ENCODE measurements around the gene ARHGAP24.

DNA sequence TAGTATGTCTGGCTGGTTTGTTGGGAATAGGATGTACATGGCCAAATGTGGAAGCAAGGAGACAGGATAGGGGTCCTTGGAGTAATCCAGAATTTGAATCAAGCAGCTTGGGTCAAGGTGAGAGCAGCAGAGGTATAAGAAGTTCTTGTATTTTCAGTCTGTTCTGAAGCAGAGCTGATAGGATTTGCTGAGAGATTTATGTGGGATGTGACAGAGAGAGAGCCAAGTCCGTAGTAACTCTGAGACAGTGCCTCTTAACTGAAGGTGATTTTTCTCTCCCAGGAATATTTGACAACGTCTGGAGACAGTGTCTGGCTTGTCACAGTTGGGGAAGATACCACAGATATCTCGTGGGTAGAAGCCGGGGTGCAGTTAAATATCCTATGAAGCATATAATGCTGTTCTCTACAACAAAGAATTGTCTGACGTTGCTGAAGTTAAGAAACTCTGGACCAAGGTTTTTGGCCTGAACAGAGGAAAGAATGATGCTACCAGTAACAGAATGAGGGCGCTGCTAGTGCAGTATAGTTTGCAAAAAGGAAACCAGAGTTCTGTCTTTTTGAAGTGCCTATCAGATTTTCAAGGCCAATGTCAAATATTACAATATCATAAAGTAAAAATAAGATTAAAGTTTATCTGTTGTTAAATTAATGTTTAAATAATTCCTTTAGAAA lies 184.0 kb downstream of the ARHGAP24 start:
- TF ChIP-seq EZH2 (IDR thresholded peaks at IDR 0.05; ENCODE audit: borderline replicate concordance): no peak
- TF ChIP-seq, protein P1, sequence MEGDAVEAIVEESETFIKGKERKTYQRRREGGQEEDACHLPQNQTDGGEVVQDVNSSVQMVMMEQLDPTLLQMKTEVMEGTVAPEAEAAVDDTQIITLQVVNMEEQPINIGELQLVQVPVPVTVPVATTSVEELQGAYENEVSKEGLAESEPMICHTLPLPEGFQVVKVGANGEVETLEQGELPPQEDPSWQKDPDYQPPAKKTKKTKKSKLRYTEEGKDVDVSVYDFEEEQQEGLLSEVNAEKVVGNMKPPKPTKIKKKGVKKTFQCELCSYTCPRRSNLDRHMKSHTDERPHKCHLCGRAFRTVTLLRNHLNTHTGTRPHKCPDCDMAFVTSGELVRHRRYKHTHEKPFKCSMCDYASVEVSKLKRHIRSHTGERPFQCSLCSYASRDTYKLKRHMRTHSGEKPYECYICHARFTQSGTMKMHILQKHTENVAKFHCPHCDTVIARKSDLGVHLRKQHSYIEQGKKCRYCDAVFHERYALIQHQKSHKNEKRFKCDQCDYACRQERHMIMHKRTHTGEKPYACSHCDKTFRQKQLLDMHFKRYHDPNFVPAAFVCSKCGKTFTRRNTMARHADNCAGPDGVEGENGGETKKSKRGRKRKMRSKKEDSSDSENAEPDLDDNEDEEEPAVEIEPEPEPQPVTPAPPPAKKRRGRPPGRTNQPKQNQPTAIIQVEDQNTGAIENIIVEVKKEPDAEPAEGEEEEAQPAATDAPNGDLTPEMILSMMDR (IDR thresholded peaks at IDR 0.05; ENCODE audit: poor library complexity): peak; percentile 12
